SK-N-SH (cell line): ENCODE results near the gene ADGRL3.

Experiments used
- CHD2 ChIP-seq: fragments of 150-350 bp; IDR thresholded peaks from 2 replicates; pipeline ENCODE4 v1.6.1; 2018; ENCODE audit warnings: low read length; ENCODE audit not compliant: partially characterized antibody
- EZH2phosphoT487 ChIP-seq: fragments of 200-600 bp; sonication (generic); IDR thresholded peaks from 2 replicates; pipeline ENCODE4 v1.6.1; 2017; ENCODE audit warnings: low read depth, mixed run types, mild to moderate bottlenecking, antibody characterized with exemption, moderate library complexity, borderline replicate concordance
- NRF1 ChIP-seq: IDR thresholded peaks from 2 replicates; pipeline ENCODE4 v1.6.1; 2012; ENCODE audit warnings: low read depth, mild to moderate bottlenecking, low read length
- POLR2AphosphoS5 ChIP-seq: IDR thresholded peaks from 2 replicates; pipeline ENCODE4 v1.6.1; 2012; ENCODE audit warnings: low read depth, low read length
- RAD21 ChIP-seq: IDR thresholded peaks from 2 replicates; pipeline ENCODE4 v1.6.1; 2012; ENCODE audit warnings: mild to moderate bottlenecking, low read length
- REST ChIP-seq: IDR thresholded peaks from 2 replicates; pipeline ENCODE4 v1.6.1; 2012; ENCODE audit warnings: mild to moderate bottlenecking, low read depth, low read length, moderate library complexity
- RFX5 ChIP-seq: IDR thresholded peaks from 2 replicates; pipeline ENCODE4 v1.6.1; 2012; ENCODE audit warnings: mild to moderate bottlenecking, improper control_type of control experiment, low read length
- SIN3A ChIP-seq: IDR thresholded peaks from 2 replicates; pipeline ENCODE4 v1.6.1; 2012; ENCODE audit warnings: low read depth, mild to moderate bottlenecking, low read length, moderate library complexity, borderline replicate concordance
- TF ChIP-seq, protein P1 (sequence below): fragments of 200-600 bp; sonication (generic); IDR thresholded peaks from 2 replicates; pipeline ENCODE4 v1.6.1; 2017; ENCODE audit warnings: antibody characterized with exemption, mild to moderate bottlenecking, moderate library complexity
- TF ChIP-seq, protein P2 (sequence below): IDR thresholded peaks from 2 replicates; pipeline ENCODE4 v1.4.0; 2012; ENCODE audit warnings: low read depth, borderline replicate concordance

- TF ChIP-seq, protein P1, sequence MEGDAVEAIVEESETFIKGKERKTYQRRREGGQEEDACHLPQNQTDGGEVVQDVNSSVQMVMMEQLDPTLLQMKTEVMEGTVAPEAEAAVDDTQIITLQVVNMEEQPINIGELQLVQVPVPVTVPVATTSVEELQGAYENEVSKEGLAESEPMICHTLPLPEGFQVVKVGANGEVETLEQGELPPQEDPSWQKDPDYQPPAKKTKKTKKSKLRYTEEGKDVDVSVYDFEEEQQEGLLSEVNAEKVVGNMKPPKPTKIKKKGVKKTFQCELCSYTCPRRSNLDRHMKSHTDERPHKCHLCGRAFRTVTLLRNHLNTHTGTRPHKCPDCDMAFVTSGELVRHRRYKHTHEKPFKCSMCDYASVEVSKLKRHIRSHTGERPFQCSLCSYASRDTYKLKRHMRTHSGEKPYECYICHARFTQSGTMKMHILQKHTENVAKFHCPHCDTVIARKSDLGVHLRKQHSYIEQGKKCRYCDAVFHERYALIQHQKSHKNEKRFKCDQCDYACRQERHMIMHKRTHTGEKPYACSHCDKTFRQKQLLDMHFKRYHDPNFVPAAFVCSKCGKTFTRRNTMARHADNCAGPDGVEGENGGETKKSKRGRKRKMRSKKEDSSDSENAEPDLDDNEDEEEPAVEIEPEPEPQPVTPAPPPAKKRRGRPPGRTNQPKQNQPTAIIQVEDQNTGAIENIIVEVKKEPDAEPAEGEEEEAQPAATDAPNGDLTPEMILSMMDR, result no peak
- no peak for TF ChIP-seq SIN3A
- no peak for TF ChIP-seq RFX5
- no peak for TF ChIP-seq RAD21
- no peak for TF ChIP-seq REST
- no peak for TF ChIP-seq NRF1
- no peak for TF ChIP-seq POLR2AphosphoS5
- TF ChIP-seq EZH2phosphoT487, result no peak
- TF ChIP-seq, protein P2, sequence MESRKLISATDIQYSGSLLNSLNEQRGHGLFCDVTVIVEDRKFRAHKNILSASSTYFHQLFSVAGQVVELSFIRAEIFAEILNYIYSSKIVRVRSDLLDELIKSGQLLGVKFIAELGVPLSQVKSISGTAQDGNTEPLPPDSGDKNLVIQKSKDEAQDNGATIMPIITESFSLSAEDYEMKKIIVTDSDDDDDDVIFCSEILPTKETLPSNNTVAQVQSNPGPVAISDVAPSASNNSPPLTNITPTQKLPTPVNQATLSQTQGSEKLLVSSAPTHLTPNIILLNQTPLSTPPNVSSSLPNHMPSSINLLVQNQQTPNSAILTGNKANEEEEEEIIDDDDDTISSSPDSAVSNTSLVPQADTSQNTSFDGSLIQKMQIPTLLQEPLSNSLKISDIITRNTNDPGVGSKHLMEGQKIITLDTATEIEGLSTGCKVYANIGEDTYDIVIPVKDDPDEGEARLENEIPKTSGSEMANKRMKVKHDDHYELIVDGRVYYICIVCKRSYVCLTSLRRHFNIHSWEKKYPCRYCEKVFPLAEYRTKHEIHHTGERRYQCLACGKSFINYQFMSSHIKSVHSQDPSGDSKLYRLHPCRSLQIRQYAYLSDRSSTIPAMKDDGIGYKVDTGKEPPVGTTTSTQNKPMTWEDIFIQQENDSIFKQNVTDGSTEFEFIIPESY, result no peak
- TF ChIP-seq CHD2, result no peak
Observed at GRCh38 chr4:61201961-61202637, 2.0 kb downstream of the ADGRL3 start.
